NCI-H1092 treated with DMSO at 0.1 percent for 48 hours (cell line): ENCODE data around the gene ATP6AP2.
A peak's percentile ranks its signal among the peaks of the same experiment; 100 is the strongest.

ENCODE experiments used
- DNase-seq: peaks from one replicate; lab custom pipeline; 2025; lab: John Stamatoyannopoulos, UW

Gene ATP6AP2

DNA sequence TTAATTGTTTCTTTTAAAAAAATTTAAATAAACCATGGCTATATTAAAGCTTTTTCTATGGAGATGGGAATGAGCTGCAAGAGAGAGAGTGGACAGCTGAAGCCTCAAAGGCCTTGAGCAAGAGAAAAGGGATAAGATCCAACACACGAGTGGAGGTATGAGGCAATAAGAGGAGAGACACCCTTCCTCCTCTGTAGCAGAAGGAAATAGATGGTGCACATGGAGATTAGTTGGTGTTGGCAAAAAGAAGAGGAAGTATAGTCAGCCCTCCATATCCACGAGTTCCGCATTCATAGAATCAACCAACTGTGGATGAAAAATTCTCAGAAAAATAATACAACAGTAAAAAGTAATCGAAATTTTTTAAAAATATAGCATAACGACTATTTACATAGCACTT is 63.4 kb downstream of the ATP6AP2 start:
- no peak for DNase-seq

DNA sequence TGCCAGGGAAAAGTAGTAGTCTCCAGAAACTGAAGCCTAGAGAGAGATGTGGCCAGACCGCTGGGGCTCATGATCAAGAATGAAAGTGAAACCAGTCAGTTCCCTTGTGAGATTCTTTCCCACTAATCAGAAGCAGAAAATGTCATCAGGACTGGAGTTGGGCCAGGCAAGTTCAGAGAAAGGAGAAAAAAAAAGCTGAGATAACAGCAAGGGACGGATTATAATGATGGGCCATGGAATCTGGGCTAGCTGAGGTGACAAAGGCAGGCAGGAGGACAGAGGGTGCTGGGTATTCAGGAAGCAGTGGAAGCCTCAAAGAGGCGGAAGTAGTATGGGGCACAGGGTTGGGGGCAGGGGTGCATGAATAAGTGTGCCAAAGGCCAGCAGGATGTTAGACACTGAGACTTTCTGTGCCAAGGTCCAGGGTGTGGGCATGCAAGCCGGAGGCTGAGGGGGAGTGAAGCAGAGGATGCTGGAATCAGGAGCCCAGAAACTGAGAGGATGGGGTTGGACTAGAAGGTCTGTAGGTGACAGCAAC is 64.1 kb downstream of the ATP6AP2 start:
- no peak for DNase-seq

DNA sequence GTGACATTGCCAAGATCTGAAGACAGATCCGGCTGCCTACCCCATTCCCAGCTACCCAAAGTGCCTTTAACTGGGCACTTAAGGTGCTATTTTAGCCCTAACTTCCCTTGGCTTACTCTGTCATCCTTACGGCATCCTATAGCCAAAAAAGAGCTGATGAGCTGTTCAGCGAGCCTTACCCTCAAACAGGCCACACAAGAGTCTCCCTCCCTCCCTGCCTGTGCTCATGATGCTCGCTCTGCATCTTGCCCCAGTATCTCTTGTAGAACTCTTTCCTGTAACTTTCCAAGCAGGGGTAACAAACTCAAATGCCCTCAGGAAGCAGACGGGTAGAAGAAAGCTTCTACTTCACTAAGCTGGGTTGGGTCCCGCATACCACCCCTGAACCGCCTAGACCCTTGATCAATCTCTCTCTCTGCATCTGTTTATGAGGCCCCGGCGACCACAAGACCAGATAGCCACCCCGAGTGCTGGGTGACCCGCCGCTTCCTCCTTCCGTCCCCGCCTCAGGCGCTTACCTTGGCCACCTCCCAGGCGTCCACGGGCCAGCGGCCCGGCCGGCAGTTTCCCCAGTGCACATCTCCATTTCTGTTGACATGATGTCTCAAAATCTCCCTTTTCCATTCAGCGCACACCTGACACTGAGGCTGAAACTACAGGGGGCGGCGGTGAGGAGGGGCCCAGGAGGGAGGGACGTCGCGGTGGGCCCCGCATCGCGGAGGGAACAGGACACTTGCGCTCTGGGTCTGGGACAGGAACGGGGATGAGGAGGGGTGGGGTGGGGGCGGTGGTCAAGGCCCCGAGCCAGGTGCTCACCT is 65.9 kb downstream of the ATP6AP2 start:
- DNase-seq, result no peak

DNA sequence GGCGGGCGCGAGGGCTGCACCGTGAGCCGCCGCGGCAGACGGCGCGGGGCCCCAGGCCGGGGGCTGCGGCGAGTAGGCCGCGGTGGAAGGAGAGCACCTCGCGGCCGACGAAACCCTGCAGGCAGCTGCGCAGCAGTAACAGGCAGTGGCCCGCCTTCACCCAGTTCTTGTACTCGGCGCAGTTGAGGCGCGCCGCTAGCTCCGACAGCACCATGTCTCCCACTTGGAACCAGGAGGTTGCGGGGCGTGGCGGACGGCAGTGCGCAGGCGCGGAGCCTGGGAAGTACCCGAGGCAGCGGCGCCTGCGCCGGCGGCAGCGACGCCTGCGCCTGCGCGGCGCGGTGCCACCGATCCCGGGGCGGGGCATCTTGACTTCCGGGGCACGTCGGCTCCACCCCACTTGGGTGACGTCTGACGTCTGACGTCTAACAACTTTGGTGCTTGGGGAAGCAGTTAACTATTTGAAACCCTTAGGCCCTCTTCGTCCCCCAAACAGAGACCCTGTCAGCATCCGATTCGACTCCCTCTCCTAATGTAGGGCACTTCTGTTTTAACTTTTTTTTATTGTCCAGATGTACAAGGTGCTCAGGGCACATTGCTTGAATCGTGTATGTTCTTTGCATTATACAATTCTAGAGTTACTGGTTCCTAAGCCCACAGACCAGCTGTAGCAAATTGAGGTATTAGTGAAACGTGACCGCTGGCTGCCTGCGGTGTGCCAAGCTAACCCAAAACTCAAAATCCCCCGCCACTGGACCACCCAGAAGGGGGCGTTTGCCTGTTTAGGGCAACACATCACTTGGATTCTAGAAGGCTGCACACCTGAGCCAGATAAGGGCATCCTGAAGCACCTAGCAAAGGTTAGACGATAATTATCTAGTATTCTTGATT is 66.8 kb downstream of the ATP6AP2 start, which contains the start of gene CXorf38:
CXorf38 (minus strand) TSS at position 255 of the 891 bp plus-strand sequence; CDS start at position 214, 41 bp downstream.
- peak; percentile 90 for DNase-seq

DNA sequence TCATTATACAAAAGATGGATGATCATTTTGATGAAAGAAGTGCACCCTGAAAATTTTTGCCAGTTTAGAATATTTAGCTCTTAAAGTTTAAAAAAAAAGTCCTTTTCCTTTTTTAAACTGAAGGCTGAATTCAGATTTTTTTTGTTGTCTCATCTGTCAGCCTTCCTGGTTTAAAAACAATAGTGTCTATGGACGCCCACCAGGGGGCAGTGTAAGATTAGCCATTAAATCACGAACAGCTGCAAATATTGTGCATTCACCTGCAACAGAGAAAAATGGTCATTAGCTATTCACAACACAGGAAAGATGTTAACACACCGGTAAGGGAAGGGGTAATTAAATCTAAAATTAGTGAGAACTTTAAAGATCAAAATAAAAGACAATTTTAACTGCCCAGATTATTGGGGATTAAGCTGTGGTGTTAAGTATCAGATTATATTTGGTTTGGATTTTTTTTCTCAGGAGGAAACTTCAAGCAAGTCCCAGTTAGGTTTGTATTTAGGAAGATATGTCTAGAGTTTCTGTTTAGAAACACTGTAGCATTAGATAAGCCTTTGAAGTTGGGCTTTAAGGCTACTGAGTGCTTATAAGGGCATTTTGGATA is 71.0 kb downstream of the ATP6AP2 start:
- DNase-seq, result peak; percentile 52

DNA sequence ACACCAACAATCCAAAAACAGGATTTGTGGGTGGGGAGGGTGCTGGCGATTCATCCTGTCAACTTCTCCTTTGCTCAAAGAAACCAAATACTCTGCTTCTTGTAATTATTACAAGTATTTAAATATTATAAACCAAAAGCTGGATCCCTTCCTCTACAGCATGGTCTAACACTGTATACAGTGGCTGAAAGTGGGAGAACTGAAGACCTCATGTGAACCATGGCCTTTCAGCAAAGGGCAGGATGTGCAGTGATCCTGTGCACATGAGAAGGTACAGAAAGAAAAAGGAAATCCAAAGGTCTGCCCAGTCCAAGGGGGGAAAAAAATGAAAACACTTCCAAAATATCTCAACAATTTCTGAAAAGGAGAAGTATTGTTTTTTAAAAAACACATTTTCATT is 71.9 kb downstream of the ATP6AP2 start:
- no peak for DNase-seq

DNA sequence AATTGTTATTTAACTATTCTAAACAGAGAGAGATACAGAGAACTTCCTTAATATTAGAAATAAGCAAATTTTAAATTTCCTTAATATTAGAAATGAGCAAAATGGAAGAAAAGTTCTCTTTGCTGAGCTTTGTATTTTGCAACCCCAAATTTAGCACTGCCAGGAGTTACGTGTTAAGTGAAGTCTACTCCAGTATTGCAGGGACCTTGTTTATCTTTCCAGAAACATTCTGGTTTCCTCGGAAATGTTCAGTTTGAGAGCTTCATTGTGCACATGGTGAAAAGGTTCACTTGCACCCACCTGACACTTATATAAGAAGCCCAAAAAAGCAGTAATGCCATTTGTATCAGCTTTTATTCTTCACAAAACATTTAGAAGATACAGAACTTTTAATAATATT is 72.8 kb downstream of the ATP6AP2 start:
- DNase-seq, result no peak
